Stimulated activated CD8-positive, alpha-beta memory T cell treated with anti-CD3 and anti-CD28 coated beads, Interleukin-12 subunit alpha, Interleukin-12 subunit beta, amount 100 ng/mL, for 1 hour (primary cell): ENCODE measurements around the gene SEC61A2.
"Not testable (repeated sequence)": the region's sequence is repeated elsewhere in the genome, so short reads cannot be mapped to it uniquely, and the experiment has no call there.

Experiments used
- DNase-seq: peaks from one replicate; pipeline ENCODE4 v3.0.0-alpha.2; 2020; ENCODE audit warnings: low read depth

The SEC61A2 gene

GRCh38 chr10:12160664-12161063 lies 31.2 kb downstream of the SEC61A2 start:
- no peak for DNase-seq

- no peak for DNase-seq
Observed at GRCh38 chr10:12162927-12163326, 33.5 kb downstream of the SEC61A2 start.

DNA sequence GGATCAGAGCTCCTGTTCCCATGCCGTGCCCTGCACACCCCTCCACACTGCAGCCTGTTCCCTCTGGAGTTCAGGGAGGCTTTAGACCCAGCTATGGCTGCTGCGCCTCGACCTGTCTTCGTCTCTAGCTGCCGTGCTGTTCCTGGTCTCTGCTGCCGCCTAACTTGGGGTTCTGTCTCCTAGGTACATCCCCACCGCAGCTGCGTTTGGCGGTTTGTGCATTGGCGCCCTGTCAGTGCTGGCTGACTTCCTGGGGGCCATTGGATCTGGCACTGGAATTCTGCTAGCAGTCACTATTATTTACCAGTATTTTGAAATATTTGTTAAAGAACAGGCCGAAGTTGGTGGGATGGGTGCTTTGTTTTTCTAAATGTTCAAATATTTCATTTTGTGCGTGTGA lies 34.6 kb downstream of the SEC61A2 start:
- DNase-seq: no peak

- DNase-seq: no peak
Observed at GRCh38 chr10:12165036-12165435, 35.6 kb downstream of the SEC61A2 start.

DNA sequence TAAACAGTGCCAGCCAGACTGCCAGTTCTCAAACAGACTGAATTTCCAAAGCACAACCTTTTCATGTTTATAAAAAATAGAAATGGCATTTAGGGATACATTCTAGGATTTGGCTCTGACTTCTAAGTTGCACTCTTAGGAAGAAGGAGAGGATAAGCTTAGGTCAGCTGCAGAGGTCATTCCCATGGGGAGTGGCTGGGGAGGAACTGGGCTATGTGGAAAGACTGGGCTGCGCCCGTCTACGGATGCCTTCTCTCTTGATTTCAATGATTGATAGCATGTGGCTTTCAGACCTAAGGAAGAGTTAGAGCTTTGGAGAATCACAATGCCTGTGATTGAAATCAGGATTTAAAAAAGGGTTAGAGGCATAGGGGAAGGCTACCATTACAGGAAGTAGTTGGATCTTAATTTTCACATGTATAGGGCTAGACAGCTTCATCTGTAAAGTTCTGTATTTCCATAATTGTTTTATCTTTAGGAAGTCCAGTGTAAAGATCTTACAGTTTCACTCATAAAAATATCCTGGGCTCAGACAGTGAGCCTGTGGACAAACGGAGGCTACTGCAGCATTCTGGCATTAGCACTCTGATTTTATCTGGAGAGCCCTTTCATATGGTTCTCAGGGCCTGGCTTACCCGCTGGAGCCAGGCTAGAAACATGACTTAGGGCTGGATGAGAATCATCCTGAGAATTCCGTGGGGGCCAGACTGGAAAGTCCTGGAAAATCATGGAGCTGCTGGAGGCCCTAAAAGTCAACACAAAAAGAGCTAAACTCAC lies 36.7 kb downstream of the SEC61A2 start:
- no peak for DNase-seq

- DNase-seq: not testable (repeated sequence)
Observed at GRCh38 chr10:12171512-12171911, 42.0 kb downstream of the SEC61A2 start.

DNA sequence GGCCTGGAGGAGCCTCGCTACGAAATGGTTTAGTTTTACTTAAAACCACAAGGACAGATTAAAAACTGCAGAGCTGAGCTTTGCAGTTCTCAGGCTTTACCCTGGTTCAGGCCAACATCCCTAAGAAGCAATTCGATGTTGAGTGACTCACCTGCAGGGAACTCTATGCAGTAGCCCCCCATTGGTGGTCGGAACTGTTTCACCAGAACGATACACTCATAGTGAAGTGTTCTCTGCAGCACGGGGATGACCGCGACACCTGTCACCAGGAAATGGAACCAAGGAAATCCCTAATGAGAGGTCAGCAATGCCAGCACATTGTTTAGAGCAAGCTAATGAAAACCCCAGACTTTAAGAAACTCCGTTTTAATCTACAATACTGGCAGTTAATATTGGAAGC lies 48.2 kb downstream of the SEC61A2 start:
- no peak for DNase-seq

DNA sequence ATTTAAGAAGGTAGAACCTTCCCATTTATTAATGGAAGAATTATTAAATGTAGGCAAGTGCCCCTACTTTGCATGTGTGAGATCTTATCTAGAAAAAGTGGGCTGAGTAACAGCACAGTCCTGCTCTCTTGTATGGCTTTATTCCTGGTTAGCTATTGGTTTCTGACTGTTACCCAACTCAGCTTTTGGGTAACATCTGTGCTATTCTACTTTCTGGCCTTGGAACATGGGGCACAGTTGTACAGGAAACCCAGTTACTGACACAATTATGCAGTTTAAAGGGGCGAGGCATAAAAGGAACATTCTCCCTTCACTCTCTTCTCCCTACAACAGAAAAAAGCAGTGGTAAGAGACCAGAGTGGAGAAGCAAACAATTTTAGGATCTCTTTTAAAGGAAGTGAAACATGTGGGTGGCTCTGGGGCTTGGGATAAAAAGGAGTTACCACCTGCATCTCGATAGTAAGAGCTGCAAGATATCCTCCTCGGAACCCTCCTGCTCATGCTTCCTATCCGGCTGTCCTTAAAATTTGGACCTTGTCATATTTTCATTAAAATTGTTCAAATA lies 50.2 kb downstream of the SEC61A2 start:
- no peak for DNase-seq

GRCh38 chr10:12180221-12180974 lies 50.9 kb downstream of the SEC61A2 start:
- DNase-seq: no peak

- DNase-seq: peak; percentile 33
Observed at GRCh38 chr10:12181065-12181775, 51.7 kb downstream of the SEC61A2 start.

DNA sequence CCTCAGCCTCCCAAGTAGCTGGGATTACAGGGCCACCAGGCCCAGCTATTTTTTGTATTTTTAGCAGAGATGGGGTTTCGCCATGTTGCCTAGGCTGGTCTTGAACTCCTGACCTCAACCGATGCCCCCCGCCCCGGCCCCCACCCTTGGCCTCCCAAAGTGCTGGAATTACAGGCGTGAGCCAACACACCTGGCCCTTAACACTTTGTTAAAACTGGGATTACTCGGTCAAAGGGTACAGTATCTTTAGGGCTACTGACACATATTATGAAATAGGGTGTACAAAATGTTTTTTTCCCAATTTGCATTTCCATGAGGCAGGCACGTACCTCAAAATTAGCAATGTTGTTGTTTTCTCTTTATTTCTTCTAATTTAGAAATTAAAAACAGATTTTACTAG lies 54.7 kb downstream of the SEC61A2 start:
- no peak for DNase-seq

- no peak for DNase-seq
Observed at GRCh38 chr10:12186323-12186722, 56.8 kb downstream of the SEC61A2 start.

DNA sequence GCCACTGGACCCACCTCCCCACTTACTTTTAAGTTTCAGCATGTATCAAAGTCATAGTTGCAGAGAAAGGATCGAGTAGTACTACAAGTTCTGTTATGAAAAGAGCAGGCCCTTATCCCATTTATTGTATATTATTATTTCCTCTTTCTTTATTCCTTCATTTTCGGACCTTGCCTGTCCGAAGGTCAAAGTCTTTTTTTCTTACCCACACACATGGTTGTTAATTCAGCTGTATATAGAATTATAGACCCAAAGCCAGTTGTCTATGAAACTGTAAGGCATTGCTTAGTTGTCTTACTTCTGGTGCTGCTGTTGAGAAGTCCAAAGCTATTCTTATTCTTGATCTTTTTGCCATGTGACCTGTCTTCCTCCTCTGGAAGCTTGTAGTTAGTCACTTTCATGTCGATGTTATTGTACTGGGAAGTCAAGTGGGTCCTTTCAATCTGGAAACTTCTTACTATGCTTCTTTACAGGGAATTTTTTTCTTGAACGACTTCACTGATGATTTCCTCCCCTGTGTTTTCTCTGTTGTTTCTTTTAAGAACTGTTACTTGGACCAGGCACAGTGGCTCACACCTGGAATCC lies 57.9 kb downstream of the SEC61A2 start:
- DNase-seq: no peak

GRCh38 chr10:12188656-12189055 lies 59.2 kb downstream of the SEC61A2 start:
- DNase-seq: no peak

DNA sequence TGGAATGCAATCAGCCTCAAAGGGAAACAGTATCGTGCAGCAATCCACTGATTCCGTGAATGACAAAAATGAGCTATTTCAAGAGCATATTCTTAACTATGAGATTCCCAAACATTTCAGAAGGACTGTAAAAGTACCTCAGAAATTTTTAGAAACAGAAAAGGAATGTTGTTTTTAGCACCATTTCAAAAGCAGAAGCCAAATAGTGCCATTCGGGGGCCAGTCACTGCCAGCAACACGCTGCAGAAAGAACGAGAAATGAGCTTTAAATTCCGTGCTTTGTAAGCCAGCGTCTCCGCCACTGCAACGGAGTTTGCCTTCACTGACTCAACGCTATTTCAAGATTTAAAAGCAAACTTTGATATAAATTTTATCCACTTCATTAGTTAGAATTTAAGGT lies 59.9 kb downstream of the SEC61A2 start:
- DNase-seq: no peak

GRCh38 chr10:12191715-12192114 lies 62.2 kb downstream of the SEC61A2 start:
- no peak for DNase-seq

DNA sequence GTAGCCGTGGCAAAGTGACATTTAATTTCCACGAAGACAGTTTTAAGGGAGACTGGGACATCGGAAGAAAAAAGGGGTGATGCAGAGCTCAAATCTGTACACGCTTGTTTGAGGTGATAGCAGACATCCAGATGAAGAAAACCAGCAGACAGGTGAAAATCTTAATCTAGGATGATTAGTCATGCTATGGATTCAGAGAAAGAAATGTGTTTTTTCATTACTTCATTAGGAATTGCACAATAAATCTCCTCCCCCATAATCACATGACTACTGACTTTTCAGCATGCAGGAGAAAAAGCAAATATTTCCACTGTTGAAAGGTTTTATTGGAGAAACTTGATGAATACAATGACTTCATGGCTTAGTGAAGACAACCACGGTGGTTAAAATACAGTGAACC lies 63.7 kb downstream of the SEC61A2 start:
- no peak for DNase-seq

- DNase-seq: no peak
Observed at GRCh38 chr10:12194752-12195271, 65.3 kb downstream of the SEC61A2 start.

- no peak for DNase-seq
Observed at GRCh38 chr10:12195281-12195602, 65.8 kb downstream of the SEC61A2 start.

DNA sequence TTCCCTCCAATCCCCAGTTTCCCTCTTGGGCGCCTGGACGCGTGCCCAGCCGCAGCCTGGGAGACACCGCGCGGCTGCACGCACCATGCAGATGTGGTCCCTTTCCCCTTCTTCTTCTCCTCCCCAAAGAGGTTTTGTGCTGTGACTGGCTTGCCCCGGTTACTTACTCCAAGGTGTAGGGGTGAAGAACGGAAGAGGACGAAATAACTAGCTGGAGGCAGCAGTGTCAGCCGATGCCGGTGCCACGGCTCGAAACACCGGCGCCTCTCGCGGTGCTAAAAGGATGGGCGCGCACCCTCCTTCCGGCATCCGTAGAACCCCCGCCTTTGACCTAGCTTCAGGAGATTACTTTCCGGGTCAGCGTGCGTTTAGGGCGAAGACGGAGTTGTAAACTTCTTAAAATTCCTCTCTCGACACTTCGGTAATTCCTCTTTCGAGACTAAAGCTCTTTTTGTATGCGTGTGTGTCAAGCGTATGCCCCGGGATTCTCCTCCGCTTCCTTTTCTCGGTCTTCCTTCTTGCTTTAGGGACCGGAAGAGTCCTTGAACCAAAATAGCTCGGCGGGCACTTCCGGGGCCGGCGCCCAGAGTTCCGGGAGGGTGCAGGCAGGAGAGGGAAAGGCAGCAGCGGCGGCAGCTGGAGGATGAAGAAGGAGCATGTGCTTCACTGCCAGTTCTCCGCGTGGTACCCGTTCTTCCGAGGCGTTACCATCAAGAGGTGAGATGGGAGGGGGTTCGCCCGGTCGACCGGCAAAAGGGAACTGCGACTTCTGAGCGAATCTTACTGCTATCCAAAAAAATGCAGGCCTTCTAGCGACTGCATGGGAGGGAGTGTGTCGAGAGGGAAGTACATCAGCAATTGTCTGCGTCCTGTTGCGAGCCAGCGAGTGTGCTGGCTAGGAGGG lies 66.4 kb downstream of the SEC61A2 start, which contains the start of the genes CDC123 and NUDT5:
Gene CDC123, plus strand, starts transcription at position 586 of the 904 bp plus-strand sequence. Its CDS starts 58 bp downstream, at position 644.
Gene NUDT5, minus strand, starts transcription at position 289 of the 904 bp plus-strand sequence. CDS start 9,600 bp downstream, outside the sequence.
- peak; percentile 69 for DNase-seq
